Limb (tissue), 2 donors: ENCODE measurements around the gene ESPN.

Experiments
- DNase-seq, 2 donors: peaks; one replicate each; pipeline ENCODE4 v3.0.0-alpha.2; 2016; ENCODE audit errors: extremely low spot score in 2 of 2

ESPN gene

DNA sequence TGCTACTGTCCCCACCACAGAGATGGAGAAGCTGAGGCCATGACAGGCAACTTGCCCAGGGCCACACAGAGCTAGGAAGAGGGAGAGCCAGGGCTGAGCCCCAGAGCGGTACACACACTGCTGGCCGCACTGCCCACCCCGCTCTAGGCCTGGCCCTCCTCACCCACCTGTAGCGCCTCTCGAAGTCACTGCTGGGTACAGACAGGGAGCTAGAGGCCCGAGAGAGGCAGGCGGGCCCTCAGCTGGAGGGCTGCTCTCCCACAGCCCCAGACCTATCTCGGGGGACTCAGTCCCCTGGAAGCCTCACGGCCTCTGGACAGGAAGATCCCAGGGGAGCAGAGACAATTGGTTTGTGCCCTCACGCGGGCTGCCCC lies 84.2 kb downstream of the ESPN start:
- DNase-seq = peak in 1 of 2 donors; percentile 23

GRCh38 chr1:6509220-6509918 lies 84.8 kb downstream of the ESPN start:
- peak in 1 of 2 donors; percentile 22 for DNase-seq

DNA sequence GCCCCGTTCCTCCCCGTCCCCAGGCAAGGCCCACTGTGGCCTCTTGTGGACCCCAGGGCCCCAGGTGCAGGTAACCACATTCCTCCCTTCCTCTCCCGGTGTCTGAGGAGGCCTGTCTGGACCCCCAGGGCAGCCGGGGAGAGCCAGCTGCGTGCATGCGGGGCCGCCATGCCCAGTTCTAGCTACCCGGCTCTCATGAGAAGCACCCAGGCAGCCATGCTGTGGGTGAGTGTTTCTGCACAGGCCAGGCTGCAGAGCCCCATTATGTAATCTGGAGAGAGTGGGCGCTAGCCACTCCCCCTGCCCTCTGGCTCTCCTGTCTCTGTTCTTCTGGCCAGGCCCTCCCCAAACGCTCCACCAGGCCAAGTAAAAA lies 85.3 kb downstream of the ESPN start:
- no peak for DNase-seq

DNA sequence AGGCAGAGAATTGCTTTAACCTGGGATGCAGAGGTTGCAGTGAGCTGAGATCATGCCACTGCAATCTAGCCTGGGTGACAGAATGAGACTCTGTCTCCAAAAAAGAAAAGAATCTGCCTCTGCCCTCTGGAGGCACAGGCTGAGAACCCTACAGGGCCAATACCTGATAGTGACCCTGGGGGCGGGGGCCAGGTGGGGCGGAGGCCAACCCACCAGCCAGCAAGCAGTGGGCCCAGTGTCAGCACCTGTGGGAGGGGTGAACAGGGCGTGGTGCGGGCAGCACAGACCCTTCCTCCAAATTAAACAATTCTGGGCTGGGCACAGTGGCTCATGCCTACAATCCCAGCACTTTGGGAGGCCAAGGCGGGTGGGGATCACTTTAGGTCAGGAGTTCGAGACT lies 85.9 kb downstream of the ESPN start:
- DNase-seq = no peak
